Mesothelial cell of epicardium (in vitro differentiated cells): ENCODE data around the gene NLGN1. TPM values are rescaled to one million over a fixed set of nuclear protein-coding genes. Genes with fewer than 3 reads are reported as not detected.

Experiments
- DNase-seq, 2 experiments: peaks; one replicate each; pipeline ENCODE4 v3.0.0; 2021; ENCODE audit warnings: low spot score in 2 of 2; ENCODE audit not compliant: unreplicated experiment in 2 of 2
- H3K27ac Mint-ChIP-seq: 2 replicates; pipeline ENCODE4 v1.8.0; 2021; ENCODE audit warnings: mixed read lengths
- H3K27me3 Mint-ChIP-seq: 2 replicates; pipeline ENCODE4 v1.8.0; 2021; ENCODE audit warnings: low read depth, mixed read lengths
- H3K36me3 Mint-ChIP-seq: 2 replicates; pipeline ENCODE4 v1.8.0; 2021; ENCODE audit warnings: mixed read lengths
- H3K4me1 Mint-ChIP-seq: 2 replicates; pipeline ENCODE4 v1.8.0; 2021; ENCODE audit warnings: mixed read lengths
- H3K4me3 Mint-ChIP-seq: 2 replicates; pipeline ENCODE4 v1.8.0; 2021; ENCODE audit warnings: mild to moderate bottlenecking, moderate library complexity, mixed read lengths
- H3K9me3 Mint-ChIP-seq: 2 replicates; pipeline ENCODE4 v1.8.0; 2021; ENCODE audit warnings: mixed read lengths
- CTCF ChIP-seq: fragments of 200-600 bp; sonication (generic); IDR thresholded peaks from one replicate; pipeline ENCODE4 v1.5.0; 2021; ENCODE audit warnings: antibody characterized with exemption; ENCODE audit not compliant: unreplicated experiment
- total RNA-seq: library from RNA; stranded (reverse); gene quantifications from 3 replicates; pipeline ENCODE4 v1.2.1, GENCODE V29; 2021

The NLGN1 gene
- total RNA-seq, 1 donor from 2014 or later: 4.2 TPM

GRCh38 chr3:173711619-173712018 lies 314.1 kb downstream of the NLGN1 start:
- H3K36me3 Mint-ChIP-seq: no peaks in the 10 kb centered on the region
- no peaks in the 10 kb centered on the region for H3K27me3 Mint-ChIP-seq
- no peak overlapping the region for H3K27ac Mint-ChIP-seq
- DNase-seq: no peak
- H3K4me1 Mint-ChIP-seq: peaks cover 8% of the 10 kb centered on the region
- H3K9me3 Mint-ChIP-seq: no peaks in the 10 kb centered on the region
- peak overlapping the region; percentile 6 for H3K4me3 Mint-ChIP-seq
- no peak for TF ChIP-seq CTCF

- Mint-ChIP-seq H3K27ac (no peak overlapping the region), H3K27me3 (no peaks in the 10 kb centered on the region), H3K4me1 (no peaks in the 10 kb centered on the region), H3K9me3 (peaks cover 4% of the 10 kb centered on the region), H3K4me3 (no peak overlapping the region), H3K36me3 (no peaks in the 10 kb centered on the region)
- no peak for TF ChIP-seq CTCF
- no peak for DNase-seq
Observed at GRCh38 chr3:173719585-173719984, 322.0 kb downstream of the NLGN1 start.

GRCh38 chr3:173725507-173725906 lies 328.0 kb downstream of the NLGN1 start:
- no peak for DNase-seq
- H3K9me3 Mint-ChIP-seq: peaks cover 5% of the 10 kb centered on the region
- H3K36me3 Mint-ChIP-seq: no peaks in the 10 kb centered on the region
- H3K27me3 Mint-ChIP-seq: no peaks in the 10 kb centered on the region
- H3K4me1 Mint-ChIP-seq: no peaks in the 10 kb centered on the region
- no peak overlapping the region for H3K27ac Mint-ChIP-seq
- H3K4me3 Mint-ChIP-seq: no peak overlapping the region
- TF ChIP-seq CTCF: no peak

GRCh38 chr3:173730391-173730790 lies 332.8 kb downstream of the NLGN1 start:
- Mint-ChIP-seq H3K9me3 (peaks cover 3% of the 10 kb centered on the region), H3K27me3 (no peaks in the 10 kb centered on the region), H3K4me1 (peaks cover 6% of the 10 kb centered on the region), H3K4me3 (no peak overlapping the region), H3K27ac (no peak overlapping the region), H3K36me3 (no peaks in the 10 kb centered on the region)
- TF ChIP-seq CTCF: no peak
- no peak for DNase-seq

GRCh38 chr3:173732237-173732636 lies 334.7 kb downstream of the NLGN1 start:
- DNase-seq: no peak
- TF ChIP-seq CTCF: no peak
- no peaks in the 10 kb centered on the region for H3K36me3 Mint-ChIP-seq
- H3K27ac Mint-ChIP-seq: no peak overlapping the region
- no peaks in the 10 kb centered on the region for H3K27me3 Mint-ChIP-seq
- no peak overlapping the region for H3K4me3 Mint-ChIP-seq
- H3K4me1 Mint-ChIP-seq: peaks cover 7% of the 10 kb centered on the region
- H3K9me3 Mint-ChIP-seq: no peaks in the 10 kb centered on the region

- H3K9me3 Mint-ChIP-seq: peaks cover under 1% of the 10 kb centered on the region
- no peaks in the 10 kb centered on the region for H3K27me3 Mint-ChIP-seq
- peaks cover 7% of the 10 kb centered on the region for H3K4me1 Mint-ChIP-seq
- no peak overlapping the region for H3K27ac Mint-ChIP-seq
- no peak overlapping the region for H3K4me3 Mint-ChIP-seq
- peak; percentile 75 for TF ChIP-seq CTCF
- no peak for DNase-seq
- no peaks in the 10 kb centered on the region for H3K36me3 Mint-ChIP-seq
Observed at GRCh38 chr3:173733029-173733652, 335.6 kb downstream of the NLGN1 start.
